Activated CD8-positive, alpha-beta T cell treated with anti-CD3 and anti-CD28 coated beads, Interleukin-2, amount 10 ng/mL, durations not matched to agents 7 days and 5 days (primary cell): ENCODE data around the gene CLPTM1L. TPM values are rescaled to one million over a fixed set of nuclear protein-coding genes. Genes with fewer than 3 reads are reported as not detected.
A peak's percentile ranks its signal among the peaks of the same experiment; 100 is the strongest.
"Not testable (repeated sequence)": the region's sequence is repeated elsewhere in the genome, so short reads cannot be mapped to it uniquely, and the experiment has no call there.

ENCODE experiments used
- ATAC-seq: fragments of 150-1000 bp; cut with Tn5 transposase; one replicate; pipeline ENCODE4 v1.10.0; 2021; ENCODE audit warnings: moderate library complexity
- CTCF ChIA-PET: fragments of 350-600 bp; sonication (Branson Sonifier 250); formaldehyde crosslinking; loops from one replicate; lab custom pipeline; 2021; ENCODE audit warnings: antibody characterized with exemption; lab: Charles Lee
- POLR2A ChIA-PET: fragments of 350-600 bp; sonication (Branson Sonifier 250); formaldehyde crosslinking; loops from one replicate; lab custom pipeline; 2021; ENCODE audit warnings: antibody characterized with exemption; lab: Charles Lee
- DNase-seq: peaks from one replicate; pipeline ENCODE4 v3.0.0-alpha.2; 2020
- H3K27ac Mint-ChIP-seq: one replicate; pipeline ENCODE4 v1.8.0; 2021; ENCODE audit warnings: mild to moderate bottlenecking, mixed read lengths
- H3K27me3 Mint-ChIP-seq: one replicate; pipeline ENCODE4 v1.8.0; 2021; ENCODE audit warnings: low read depth, mixed read lengths
- H3K36me3 Mint-ChIP-seq: one replicate; pipeline ENCODE4 v1.8.0; 2021; ENCODE audit warnings: low read depth, mixed read lengths
- H3K4me1 Mint-ChIP-seq: one replicate; pipeline ENCODE4 v1.8.0; 2021; ENCODE audit warnings: low read depth, mixed read lengths
- H3K4me3 Mint-ChIP-seq: one replicate; pipeline ENCODE4 v1.8.0; 2021; ENCODE audit warnings: mild to moderate bottlenecking, mixed read lengths
- H3K9me3 Mint-ChIP-seq: one replicate; pipeline ENCODE4 v1.8.0; 2022; ENCODE audit warnings: mixed read lengths; ENCODE audit not compliant: insufficient read depth
- total RNA-seq, 2 experiments: library from RNA; stranded (reverse); gene quantifications; one replicate each; pipeline ENCODE4 v1.2.3, GENCODE V29; 2021

Gene CLPTM1L
- total RNA-seq, 2 experiments from 2014 or later = 80.0 to 83.8 TPM

GRCh38 chr5:1345876-1346626 is 1.2 kb upstream of the CLPTM1L start:
- peaks cover 29% of the 10 kb centered on the region for H3K4me1 Mint-ChIP-seq
- H3K27ac Mint-ChIP-seq = peak overlapping the region; percentile 71
- ATAC-seq (no peak), DNase-seq (no peak)
- ChIA-PET CTCF (interaction anchor here (1.1 to 3.0 kb wide), 3 partner anchors 34 to 299 kb away, joined by 3 to 15 read pairs (median 6); no protein-coding TSS in a partner anchor), POLR2A (interaction anchor here (0.7 kb wide), 1 partner anchor 12 kb away, joined by 3 read pairs; no protein-coding TSS in a partner anchor)
- H3K27me3 Mint-ChIP-seq = no peaks in the 10 kb centered on the region
- H3K4me3 Mint-ChIP-seq = peak overlapping the region; percentile 66
- no peaks in the 10 kb centered on the region for H3K9me3 Mint-ChIP-seq
- peaks cover 24% of the 10 kb centered on the region for H3K36me3 Mint-ChIP-seq

DNA sequence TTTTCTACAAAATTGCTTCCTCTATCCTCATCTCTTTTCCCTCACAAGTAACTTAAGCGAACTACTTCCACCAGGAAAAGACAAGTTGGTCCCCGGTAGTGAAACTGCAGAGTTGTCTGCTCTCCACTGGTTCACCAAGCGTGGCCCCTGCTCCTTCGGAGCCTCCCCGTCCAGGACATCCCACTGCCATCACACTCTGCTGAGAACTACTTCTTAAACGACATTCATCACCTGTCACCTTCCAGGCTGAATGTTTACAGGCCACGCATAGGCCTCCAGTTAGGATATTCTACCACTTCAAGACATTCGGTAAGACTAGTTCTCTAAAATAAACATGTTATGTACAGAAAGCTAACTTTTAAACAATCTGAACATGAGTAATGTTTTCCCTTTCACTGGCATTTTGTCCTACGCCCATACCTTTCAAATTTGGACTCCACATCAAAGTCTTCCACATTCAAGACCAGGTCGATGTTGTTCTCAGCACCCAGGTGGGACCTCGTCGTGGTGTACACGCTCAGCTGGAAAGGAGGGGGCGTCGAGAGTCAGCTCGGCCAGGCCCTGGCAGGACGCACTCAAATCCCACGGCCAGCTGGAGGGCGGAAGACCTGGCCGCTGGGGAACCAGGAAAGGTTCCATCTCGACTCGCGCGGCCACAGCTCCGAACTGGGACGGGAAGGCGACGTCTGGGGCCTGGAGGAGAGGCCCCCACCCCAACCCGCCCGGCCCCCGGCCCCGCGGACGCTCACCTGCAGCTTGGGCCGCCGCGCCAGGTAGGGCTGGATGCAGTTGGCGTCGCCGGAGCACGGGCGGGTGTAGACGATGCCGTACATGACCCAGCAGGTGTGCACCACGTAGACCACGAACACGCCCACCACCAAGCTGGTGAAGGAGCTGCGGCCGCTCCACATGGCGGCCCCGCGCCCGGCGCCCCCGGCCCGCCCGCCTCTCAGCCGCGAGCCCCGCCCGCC is 683 bp downstream of the CLPTM1L start:
- H3K27me3 Mint-ChIP-seq = no peaks in the 10 kb centered on the region
- DNase-seq (no peak), ATAC-seq (peak; percentile 27)
- no peaks in the 10 kb centered on the region for H3K9me3 Mint-ChIP-seq
- peaks cover 31% of the 10 kb centered on the region for H3K36me3 Mint-ChIP-seq
- H3K27ac Mint-ChIP-seq = peak overlapping the region; percentile 84
- CTCF ChIA-PET = interaction anchor here (3.0 kb wide), 1 partner anchor 36 kb away, joined by 15 read pairs; no protein-coding TSS in a partner anchor
- H3K4me3 Mint-ChIP-seq = peak overlapping the region; percentile 82
- POLR2A ChIA-PET = interaction anchor here (0.7 to 1.7 kb wide), 6 partner anchors 29 to 143 kb away, joined by 3 to 5 read pairs (median 3); partner anchors contain the start of gene SLC6A19
- H3K4me1 Mint-ChIP-seq = peaks cover 29% of the 10 kb centered on the region

DNA sequence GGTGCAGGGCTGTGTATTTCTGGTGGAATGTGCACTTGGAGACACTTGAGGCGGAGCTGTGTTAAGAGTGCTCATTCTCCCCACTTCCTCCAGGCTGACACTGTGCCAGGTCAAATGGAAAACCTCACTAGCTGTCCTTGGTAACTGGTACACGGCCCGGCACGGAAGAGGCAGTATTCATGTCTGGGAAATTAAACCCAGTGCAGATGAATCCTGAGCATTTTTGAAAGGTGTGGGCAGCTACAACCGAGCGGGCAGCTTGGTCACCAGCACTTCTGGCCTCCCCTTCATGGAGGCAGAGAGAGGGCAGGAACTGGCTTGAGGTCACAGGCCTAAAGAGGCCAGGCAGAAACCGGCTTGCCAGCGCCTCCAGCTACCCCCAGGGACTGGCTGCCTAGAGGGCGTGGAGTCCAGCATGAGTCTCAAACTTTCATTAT is 1.6 kb downstream of the CLPTM1L start:
- Mint-ChIP-seq H3K36me3 (peaks cover 33% of the 10 kb centered on the region), H3K27me3 (no peaks in the 10 kb centered on the region), H3K9me3 (no peaks in the 10 kb centered on the region), H3K27ac (peak overlapping the region; percentile 54), H3K4me3 (peak overlapping the region; percentile 82), H3K4me1 (peaks cover 29% of the 10 kb centered on the region)
- POLR2A ChIA-PET = interaction anchor here (1.1 kb wide), 1 partner anchor 31 kb away, joined by 3 read pairs; no protein-coding TSS in a partner anchor
- ATAC-seq (no peak), DNase-seq (no peak)
- CTCF ChIA-PET = interaction anchor here (1.7 to 3.0 kb wide), 2 partner anchors 37 to 302 kb away, joined by 4 to 15 read pairs; no protein-coding TSS in a partner anchor

DNA sequence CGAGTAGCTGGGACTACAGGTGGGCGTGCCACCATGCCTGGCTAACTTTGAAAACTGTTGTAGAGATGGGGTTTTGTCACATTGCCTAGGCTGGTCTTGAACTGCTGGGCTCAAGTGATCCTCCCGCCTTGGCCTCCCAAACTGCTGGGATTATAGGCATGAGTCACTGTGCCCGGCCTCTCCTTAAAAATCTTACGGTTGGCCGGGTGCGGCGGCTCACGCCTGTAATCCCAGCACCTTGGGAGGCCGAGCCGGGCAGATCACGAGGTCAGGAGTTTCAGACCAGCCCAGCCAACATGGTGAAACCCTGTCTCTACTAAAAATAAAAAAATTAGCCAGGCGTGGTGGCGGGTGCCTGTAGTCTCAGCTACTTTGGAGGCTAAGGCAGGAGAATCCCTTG is 2.2 kb downstream of the CLPTM1L start:
- H3K27ac Mint-ChIP-seq, H3K9me3 Mint-ChIP-seq, DNase-seq, ATAC-seq, H3K27me3 Mint-ChIP-seq, POLR2A ChIA-PET, H3K4me3 Mint-ChIP-seq: not testable (repeated sequence)
- Mint-ChIP-seq H3K36me3 (peaks cover 37% of the 10 kb centered on the region), H3K4me1 (peaks cover 29% of the 10 kb centered on the region)
- CTCF ChIA-PET = interaction anchor here (1.7 kb wide), 1 partner anchor 302 kb away, joined by 4 read pairs; no protein-coding TSS in a partner anchor

GRCh38 chr5:1342268-1342667 is 2.6 kb downstream of the CLPTM1L start:
- ChIA-PET CTCF (interaction anchor here (1.7 kb wide), 1 partner anchor 303 kb away, joined by 4 read pairs; no protein-coding TSS in a partner anchor), POLR2A (no interaction called here)
- no peaks in the 10 kb centered on the region for H3K9me3 Mint-ChIP-seq
- H3K36me3 Mint-ChIP-seq = peaks cover 42% of the 10 kb centered on the region
- ATAC-seq = no peak
- DNase-seq = no peak
- H3K4me1 Mint-ChIP-seq = peaks cover 24% of the 10 kb centered on the region
- no peak overlapping the region for H3K27ac Mint-ChIP-seq
- no peaks in the 10 kb centered on the region for H3K27me3 Mint-ChIP-seq
- no peak overlapping the region for H3K4me3 Mint-ChIP-seq

DNA sequence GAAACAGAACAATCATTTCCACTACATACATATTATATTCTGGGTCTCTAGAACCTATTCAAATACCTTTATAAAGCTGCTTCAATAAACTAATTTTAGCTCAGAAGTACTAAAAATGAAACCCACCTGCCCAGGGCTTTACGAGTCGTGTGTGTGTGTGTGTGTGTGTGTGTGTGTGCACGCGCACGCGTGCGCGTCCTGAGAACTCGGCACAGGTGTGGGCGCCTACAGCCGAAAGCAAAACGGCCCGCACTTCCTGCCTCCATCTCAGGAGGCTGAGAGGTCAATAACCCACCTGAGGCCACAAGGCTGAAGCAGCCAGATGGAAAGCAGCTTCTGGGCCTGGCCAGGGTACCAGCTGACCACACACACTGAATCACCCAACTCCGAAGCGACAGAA is 3.0 kb downstream of the CLPTM1L start:
- ChIA-PET POLR2A (interaction anchor here (1.3 kb wide), 1 partner anchor 29 kb away, joined by 4 read pairs; no protein-coding TSS in a partner anchor), CTCF (interaction anchor here (1.7 kb wide), 1 partner anchor 303 kb away, joined by 4 read pairs; no protein-coding TSS in a partner anchor)
- H3K9me3 Mint-ChIP-seq = no peaks in the 10 kb centered on the region
- peaks cover 44% of the 10 kb centered on the region for H3K36me3 Mint-ChIP-seq
- no peaks in the 10 kb centered on the region for H3K27me3 Mint-ChIP-seq
- H3K4me3 Mint-ChIP-seq = no peak overlapping the region
- no peak for DNase-seq
- no peak for ATAC-seq
- no peak overlapping the region for H3K27ac Mint-ChIP-seq
- peaks cover 22% of the 10 kb centered on the region for H3K4me1 Mint-ChIP-seq

DNA sequence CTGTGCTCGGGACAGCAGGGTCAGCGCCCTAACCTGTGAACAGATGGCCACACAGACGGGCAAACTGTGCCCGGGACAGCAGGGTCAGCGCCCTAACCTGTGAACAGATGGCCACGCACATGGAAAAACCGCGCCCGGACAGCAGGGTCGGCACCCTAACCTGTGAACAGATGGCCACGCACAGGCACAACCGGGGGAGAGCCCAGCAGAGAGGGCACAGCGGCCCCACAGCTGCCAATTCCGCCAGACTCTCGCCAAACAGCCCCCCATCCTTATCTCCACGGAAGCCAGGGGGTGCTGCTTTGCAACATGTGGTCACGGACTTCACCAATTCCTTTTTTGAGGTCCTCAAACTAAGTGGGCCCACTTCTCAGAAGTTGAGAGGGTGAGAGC is 5.1 kb downstream of the CLPTM1L start:
- H3K9me3 Mint-ChIP-seq, DNase-seq, H3K27ac Mint-ChIP-seq, CTCF ChIA-PET, H3K4me3 Mint-ChIP-seq, ATAC-seq, POLR2A ChIA-PET, H3K27me3 Mint-ChIP-seq: not testable (repeated sequence)
- H3K4me1 Mint-ChIP-seq = peaks cover 19% of the 10 kb centered on the region
- H3K36me3 Mint-ChIP-seq = peaks cover 57% of the 10 kb centered on the region

DNA sequence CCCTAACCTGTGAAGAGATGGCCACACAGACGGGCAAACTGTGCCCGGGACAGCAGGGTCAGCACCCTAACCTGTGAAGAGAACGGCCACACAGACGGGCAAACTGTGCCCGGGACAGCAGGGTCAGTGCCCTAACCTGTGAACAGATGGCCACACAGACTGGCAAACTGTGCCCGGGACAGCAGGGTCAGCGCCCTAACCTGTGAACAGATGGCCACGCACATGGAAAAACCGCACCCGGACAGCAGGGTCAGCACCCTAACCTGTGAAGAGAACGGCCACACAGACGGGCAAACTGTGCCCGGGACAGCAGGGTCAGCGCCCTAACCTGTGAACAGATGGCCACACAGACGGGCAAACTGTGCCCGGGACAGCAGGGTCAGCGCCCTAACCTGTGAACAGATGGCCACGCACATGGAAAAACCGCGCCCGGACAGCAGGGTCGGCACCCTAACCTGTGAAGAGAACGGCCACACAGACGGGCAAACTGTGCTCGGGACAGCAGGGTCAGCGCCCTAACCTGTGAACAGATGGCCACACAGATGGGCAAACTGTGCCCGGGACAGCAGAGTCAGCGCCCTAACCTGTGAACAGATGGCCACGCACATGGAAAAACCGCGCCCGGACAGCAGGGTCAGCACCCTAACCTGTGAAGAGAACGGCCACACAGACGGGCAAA is 5.6 kb downstream of the CLPTM1L start:
- H3K9me3 Mint-ChIP-seq, POLR2A ChIA-PET, H3K27me3 Mint-ChIP-seq, H3K4me3 Mint-ChIP-seq, ATAC-seq, DNase-seq, H3K27ac Mint-ChIP-seq, CTCF ChIA-PET: not testable (repeated sequence)
- Mint-ChIP-seq H3K4me1 (peaks cover 19% of the 10 kb centered on the region), H3K36me3 (peaks cover 62% of the 10 kb centered on the region)

DNA sequence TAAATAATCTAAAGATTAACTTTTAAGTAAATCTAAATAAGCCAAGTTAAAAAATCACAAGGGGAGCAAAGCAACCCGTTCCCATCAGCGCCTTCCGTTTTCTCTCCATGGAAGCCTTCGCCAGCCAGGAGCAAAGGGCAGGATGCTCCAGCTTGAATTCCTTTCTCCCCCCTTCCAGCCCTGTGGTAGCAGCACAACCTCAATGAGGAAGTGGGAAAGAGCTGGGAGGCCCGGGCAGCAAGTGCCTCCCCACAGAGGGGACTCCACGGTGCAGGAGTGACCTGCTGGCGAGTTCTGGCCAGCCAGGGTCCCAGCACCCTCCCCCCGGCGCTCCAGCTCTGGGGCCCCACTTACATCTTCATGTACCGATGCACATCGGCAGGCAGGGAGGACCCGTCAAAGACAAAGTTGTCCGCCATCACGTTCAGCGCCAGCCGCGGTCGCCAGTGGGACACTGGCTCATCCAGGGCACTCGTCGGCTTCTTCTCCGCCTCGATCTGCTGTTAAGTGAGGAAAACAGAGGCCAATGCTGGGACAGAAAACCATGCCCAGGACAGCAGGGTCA is 6.3 kb downstream of the CLPTM1L start:
- H3K9me3 Mint-ChIP-seq = no peaks in the 10 kb centered on the region
- POLR2A ChIA-PET = no interaction called here
- DNase-seq (no peak), ATAC-seq (no peak)
- no peak overlapping the region for H3K4me3 Mint-ChIP-seq
- no peaks in the 10 kb centered on the region for H3K27me3 Mint-ChIP-seq
- H3K36me3 Mint-ChIP-seq = peaks cover 59% of the 10 kb centered on the region
- CTCF ChIA-PET = no interaction called here
- H3K4me1 Mint-ChIP-seq = peaks cover 13% of the 10 kb centered on the region
- no peak overlapping the region for H3K27ac Mint-ChIP-seq

- no peaks in the 10 kb centered on the region for H3K27me3 Mint-ChIP-seq
- ChIA-PET POLR2A (no interaction called here), CTCF (no interaction called here)
- H3K4me1 Mint-ChIP-seq = peaks cover 9% of the 10 kb centered on the region
- no peak overlapping the region for H3K27ac Mint-ChIP-seq
- H3K9me3 Mint-ChIP-seq = no peaks in the 10 kb centered on the region
- H3K36me3 Mint-ChIP-seq = peaks cover 61% of the 10 kb centered on the region
- ATAC-seq = no peak
- DNase-seq = no peak
- H3K4me3 Mint-ChIP-seq = no peak overlapping the region
These were observed 6.8 kb downstream of the CLPTM1L start for GRCh38 chr5:1338196-1338490.
